ENCODE results near the gene HAPSTR1. TPM values are rescaled to one million over a fixed set of nuclear protein-coding genes. Genes with fewer than 3 reads are reported as not detected.
"Not testable (repeated sequence)": the region's sequence is repeated elsewhere in the genome, so short reads cannot be mapped to it uniquely, and the experiment has no call there.

HAPSTR1 gene
- total RNA-seq, 2 donors from 2014 or later, result 122 to 124 TPM

DNA sequence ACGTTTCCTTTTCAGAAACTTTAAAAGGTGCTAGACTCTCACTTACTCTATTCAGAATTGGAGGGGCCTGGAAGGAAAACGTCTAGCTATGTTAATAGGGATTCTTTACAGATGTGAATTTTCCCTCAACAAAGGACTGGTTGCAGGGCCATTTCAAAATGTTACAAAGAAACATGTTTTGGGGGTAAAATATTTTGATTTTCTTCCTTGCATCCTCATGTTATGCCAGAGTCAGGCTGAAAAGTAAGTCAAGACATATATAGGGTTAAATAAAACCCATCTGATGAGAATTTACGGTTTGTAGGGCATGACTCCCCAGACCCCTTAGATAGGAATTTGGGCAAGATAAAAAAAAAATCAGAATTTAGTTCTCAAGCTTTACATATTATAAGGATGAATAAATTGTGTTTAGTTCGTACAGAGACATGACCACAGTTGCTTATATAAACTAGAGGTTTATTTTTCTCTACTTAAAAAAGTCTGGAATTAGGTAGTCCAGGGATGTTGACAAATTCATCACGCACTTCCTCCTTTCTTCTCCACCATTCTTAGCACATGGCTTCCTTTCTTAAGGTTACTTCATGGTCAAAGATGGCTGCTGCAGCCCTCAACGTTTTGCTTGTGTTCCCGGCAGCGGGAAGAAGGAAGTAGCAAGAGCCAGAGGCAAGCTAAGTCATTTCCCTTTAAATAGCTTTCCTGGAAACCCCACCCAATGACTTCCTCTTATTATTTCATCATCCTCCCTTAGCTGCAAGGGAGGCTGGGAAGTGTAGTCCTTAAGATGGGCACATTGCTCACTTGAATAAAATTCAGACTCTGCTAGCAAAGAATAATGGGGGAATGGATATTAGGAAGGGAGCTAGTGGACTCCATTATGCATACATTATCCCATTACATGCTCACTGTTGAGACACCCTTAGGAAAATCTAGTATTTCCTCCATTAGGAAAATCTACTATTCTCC lies 12.7 kb upstream of the HAPSTR1 start:
- H3K27me3 Mint-ChIP-seq; DNase-seq; H3K4me1 Mint-ChIP-seq; H3K9me3 ChIP-seq (ENCODE audit: control insufficient read depth, low read length, poor library complexity, severe bottlenecking); H3K4me3 Mint-ChIP-seq; H3K36me3 Mint-ChIP-seq (ENCODE audit: low read depth): not testable (repeated sequence)
- ATAC-seq, result peak; percentile 91
- peak overlapping the region; percentile 22 for H3K27ac Mint-ChIP-seq

DNA sequence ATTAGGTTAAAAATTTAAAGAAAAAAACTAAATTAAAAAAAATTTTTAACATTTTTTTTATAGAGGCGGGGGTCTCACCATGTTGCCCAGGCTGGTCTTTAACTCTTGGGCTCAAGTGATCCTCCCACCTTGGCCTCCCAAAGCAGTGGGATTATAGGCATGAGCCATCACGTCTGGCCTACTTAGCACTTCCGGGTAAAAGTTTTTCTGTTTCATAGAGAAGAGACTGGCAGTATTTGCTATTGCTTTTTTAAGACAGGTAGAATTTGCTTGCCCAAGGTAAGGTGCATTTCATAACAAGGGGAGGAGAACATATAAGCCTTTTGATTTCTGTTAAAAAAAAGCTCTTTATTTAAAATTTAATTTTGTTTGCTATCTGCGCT lies 12.0 kb upstream of the HAPSTR1 start:
- no peak for DNase-seq
- H3K27me3 Mint-ChIP-seq, result peaks cover 9% of the 10 kb centered on the region
- peaks cover 2% of the 10 kb centered on the region for H3K4me1 Mint-ChIP-seq
- H3K9me3 ChIP-seq (ENCODE audit: control insufficient read depth, low read length, poor library complexity, severe bottlenecking), result no peaks in the 10 kb centered on the region
- H3K27ac Mint-ChIP-seq, result no peak overlapping the region
- H3K4me3 Mint-ChIP-seq, result no peak overlapping the region
- no peak for ATAC-seq
- peaks cover 2% of the 10 kb centered on the region for H3K36me3 Mint-ChIP-seq (ENCODE audit: low read depth)

DNA sequence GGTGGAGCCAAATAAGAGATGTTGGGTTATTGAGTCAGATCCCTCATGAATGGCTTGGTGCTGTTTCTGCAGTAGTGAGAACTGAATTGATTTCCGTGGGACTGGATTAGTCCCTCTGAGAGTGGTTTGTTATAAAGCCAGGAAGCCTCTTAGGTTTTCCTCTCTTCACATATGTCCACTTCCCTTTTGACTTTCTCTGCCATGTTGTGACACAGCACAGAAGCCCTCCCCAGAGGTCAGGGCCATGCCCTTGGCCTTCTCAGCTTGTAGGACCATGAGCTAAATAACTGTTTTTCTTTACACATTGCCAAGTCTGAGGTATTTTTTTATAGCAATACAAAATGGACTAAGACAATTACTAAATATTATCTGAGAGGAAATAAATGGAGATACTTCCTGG lies 10.3 kb upstream of the HAPSTR1 start:
- Mint-ChIP-seq H3K27me3 (no peaks in the 10 kb centered on the region), H3K27ac (no peak overlapping the region), H3K4me3 (no peak overlapping the region), H3K4me1 (peaks cover 2% of the 10 kb centered on the region), H3K36me3 (ENCODE audit: low read depth) (no peaks in the 10 kb centered on the region)
- DNase-seq (no peak), ATAC-seq (no peak)
- H3K9me3 ChIP-seq (ENCODE audit: control insufficient read depth, low read length, poor library complexity, severe bottlenecking), result no peaks in the 10 kb centered on the region

DNA sequence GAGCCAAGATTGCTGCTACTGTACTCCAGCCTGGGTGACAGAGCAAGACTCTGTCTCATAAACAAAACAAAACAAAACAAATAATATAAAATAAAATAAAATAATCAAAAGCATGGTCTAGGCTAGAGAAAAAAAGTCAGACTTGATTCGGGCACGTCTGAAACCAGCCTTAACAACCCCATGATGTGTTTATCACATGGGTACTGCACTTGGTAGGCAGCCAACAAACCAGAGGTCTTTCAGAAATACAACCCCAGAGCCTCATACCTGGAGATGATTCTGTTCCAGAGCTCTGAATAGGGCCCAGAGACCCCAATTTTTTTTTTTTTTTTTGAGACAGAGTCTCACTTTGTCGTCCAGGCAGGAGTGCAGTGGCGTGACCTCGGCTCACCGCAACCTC lies 9.6 kb upstream of the HAPSTR1 start:
- no peaks in the 10 kb centered on the region for H3K9me3 ChIP-seq (ENCODE audit: control insufficient read depth, low read length, poor library complexity, severe bottlenecking)
- H3K27ac Mint-ChIP-seq, result no peak overlapping the region
- no peaks in the 10 kb centered on the region for H3K4me1 Mint-ChIP-seq
- H3K27me3 Mint-ChIP-seq, result no peaks in the 10 kb centered on the region
- ATAC-seq (no peak), DNase-seq (no peak)
- no peaks in the 10 kb centered on the region for H3K36me3 Mint-ChIP-seq (ENCODE audit: low read depth)
- H3K4me3 Mint-ChIP-seq, result no peak overlapping the region

DNA sequence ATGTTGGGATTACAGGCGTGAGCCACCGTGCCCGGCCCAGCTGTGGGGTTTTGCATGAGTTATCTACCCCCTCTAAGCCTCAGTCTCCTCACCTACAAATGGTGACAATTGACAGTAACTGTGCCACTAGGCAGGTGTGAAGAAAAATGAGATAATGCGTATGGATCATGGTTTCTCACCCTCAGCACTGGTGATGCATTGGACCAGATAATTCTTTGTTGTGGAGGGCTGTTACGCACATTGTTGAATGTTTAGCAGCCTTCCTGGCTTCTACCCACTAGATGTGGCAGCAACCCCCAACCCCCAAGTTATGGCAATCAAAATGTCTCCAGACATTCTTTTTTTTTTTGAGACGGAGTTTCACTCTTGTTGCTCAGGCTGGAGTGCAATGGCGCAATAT lies 9.0 kb upstream of the HAPSTR1 start:
- DNase-seq (no peak), ATAC-seq (no peak)
- Mint-ChIP-seq H3K4me1 (no peaks in the 10 kb centered on the region), H3K27ac (no peak overlapping the region), H3K4me3 (no peak overlapping the region), H3K27me3 (no peaks in the 10 kb centered on the region), H3K36me3 (ENCODE audit: low read depth) (no peaks in the 10 kb centered on the region)
- no peaks in the 10 kb centered on the region for H3K9me3 ChIP-seq (ENCODE audit: control insufficient read depth, low read length, poor library complexity, severe bottlenecking)

DNA sequence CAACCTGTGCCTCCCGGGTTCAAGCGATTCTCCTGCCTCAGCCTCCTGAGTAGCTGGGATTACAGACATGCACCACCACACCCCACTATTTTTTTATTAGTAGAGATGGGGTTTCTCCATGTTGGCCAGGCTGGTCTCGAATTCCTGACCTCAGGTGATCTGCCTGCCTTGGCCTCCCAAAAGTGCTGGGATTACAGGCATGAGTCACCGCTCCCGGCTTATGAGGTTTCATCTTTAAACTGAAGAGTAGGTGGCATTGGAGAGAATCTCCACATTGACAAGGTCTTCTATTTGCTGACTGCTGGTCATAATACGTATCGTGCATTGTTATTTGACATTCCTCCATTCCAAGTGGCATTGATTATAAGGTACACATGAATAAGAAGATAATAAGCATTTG lies 3.7 kb upstream of the HAPSTR1 start:
- not testable (repeated sequence) for ATAC-seq; DNase-seq; H3K4me3 Mint-ChIP-seq; H3K27ac Mint-ChIP-seq; H3K9me3 ChIP-seq (ENCODE audit: control insufficient read depth, low read length, poor library complexity, severe bottlenecking); H3K36me3 Mint-ChIP-seq (ENCODE audit: low read depth); H3K27me3 Mint-ChIP-seq
- peaks cover 12% of the 10 kb centered on the region for H3K4me1 Mint-ChIP-seq

DNA sequence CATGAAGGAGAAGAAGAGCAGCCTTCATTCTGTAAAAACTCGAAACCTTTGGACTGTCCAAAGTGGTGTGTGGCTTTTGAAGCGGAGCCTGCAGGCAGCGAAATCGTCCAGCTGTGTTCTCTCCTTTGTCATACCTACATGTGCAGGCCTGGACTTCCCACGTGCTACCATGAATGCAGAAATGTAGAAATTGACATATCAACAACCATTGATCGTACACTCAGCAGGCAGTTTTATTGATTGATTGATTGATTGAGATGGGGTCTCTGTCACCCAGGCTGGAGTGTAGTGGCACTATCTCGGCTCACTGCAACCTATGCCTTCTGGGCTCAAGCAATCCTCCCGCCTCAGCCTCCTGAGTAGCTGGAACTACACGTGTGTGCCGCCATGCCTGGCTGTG lies 2.6 kb upstream of the HAPSTR1 start:
- H3K4me3 Mint-ChIP-seq, result no peak overlapping the region
- ATAC-seq, result no peak
- H3K36me3 Mint-ChIP-seq (ENCODE audit: low read depth), result peaks cover 11% of the 10 kb centered on the region

DNA sequence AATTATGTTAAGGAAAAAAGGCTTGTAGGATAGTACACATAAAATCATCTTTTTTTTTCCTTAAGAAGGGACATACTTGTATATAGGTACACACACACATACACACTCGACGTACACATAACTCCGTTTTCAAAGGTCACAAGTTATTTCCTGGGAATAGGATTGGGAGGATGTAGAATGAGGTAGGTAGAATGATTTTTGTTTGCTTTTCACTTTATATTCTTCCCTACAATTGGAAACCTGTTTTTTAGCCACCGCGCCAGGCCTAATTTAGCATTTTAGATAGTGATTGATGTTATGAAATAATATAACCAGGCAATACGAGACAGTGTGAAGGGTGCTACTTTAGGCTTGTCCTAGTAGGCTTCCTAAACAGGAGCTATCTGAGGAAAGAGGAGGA lies 1.8 kb upstream of the HAPSTR1 start:
- H3K4me3 Mint-ChIP-seq, result peak overlapping the region; percentile 86
- H3K36me3 Mint-ChIP-seq (ENCODE audit: low read depth), result peaks cover 11% of the 10 kb centered on the region
- no peak for DNase-seq
- H3K9me3 ChIP-seq (ENCODE audit: control insufficient read depth, low read length, poor library complexity, severe bottlenecking), result no peaks in the 10 kb centered on the region
- no peak for ATAC-seq
- H3K4me1 Mint-ChIP-seq, result peaks cover 29% of the 10 kb centered on the region
- H3K27me3 Mint-ChIP-seq, result no peaks in the 10 kb centered on the region
- peak overlapping the region; percentile 89 for H3K27ac Mint-ChIP-seq

More for the DNA sequence above, 2.6 kb upstream of the HAPSTR1 start:
- H3K9me3 ChIP-seq (ENCODE audit: control insufficient read depth, low read length, poor library complexity, severe bottlenecking), result no peaks in the 10 kb centered on the region
- H3K4me1 Mint-ChIP-seq, result peaks cover 23% of the 10 kb centered on the region
- no peaks in the 10 kb centered on the region for H3K27me3 Mint-ChIP-seq
- DNase-seq, result no peak
- H3K27ac Mint-ChIP-seq, result peak overlapping the region; percentile 89

DNA sequence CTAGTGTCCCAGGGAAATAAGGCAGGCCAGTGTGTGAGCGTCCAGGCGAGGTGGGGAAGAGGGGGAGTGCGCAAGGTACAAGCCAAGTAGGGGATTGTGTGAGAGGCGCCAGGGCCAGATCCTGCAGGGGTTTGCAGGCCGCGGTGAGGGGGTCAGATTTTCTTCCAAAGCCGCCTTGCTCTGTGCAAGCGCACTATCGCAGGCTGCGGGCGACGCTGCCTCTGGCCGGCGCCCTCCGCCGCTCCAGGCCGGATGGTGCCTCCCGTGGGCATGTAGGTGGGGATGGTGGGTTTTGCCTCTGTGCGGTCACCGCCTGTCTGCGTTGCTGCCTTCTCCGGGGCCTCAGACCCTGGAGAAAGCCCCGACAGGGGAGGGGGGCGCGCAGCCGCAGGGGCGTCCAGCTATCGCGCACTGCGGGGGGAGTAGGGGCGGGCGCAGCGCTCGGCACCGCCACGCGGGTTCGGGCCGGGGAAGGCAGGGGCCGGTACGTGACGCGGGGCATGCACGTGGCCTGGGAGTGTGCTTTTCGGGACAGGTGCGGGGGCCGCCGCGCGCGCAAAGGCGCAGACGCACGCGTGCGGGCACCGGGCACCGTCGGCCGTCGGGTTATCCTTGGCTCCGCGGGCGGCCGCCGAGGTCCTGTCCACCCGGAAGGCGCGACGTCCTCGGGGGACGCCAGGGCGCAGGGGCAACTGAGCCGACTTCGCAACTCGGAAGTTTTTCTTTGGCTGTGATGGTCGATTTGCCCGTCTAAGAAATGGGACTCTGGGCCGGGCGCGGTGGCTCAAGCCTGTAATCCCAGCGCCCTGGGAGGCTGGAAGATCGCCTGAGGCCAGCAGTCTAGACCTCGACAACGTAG lies 1.1 kb upstream of the HAPSTR1 start:
- Mint-ChIP-seq H3K27ac (peak overlapping the region; percentile 89), H3K4me1 (peaks cover 32% of the 10 kb centered on the region), H3K4me3 (peak overlapping the region; percentile 91), H3K27me3 (no peaks in the 10 kb centered on the region), H3K36me3 (ENCODE audit: low read depth) (peaks cover 11% of the 10 kb centered on the region)
- H3K9me3 ChIP-seq (ENCODE audit: control insufficient read depth, low read length, poor library complexity, severe bottlenecking), result no peaks in the 10 kb centered on the region
- ATAC-seq, result no peak
- peak; percentile 16 to 35 (median 31) for DNase-seq

DNA sequence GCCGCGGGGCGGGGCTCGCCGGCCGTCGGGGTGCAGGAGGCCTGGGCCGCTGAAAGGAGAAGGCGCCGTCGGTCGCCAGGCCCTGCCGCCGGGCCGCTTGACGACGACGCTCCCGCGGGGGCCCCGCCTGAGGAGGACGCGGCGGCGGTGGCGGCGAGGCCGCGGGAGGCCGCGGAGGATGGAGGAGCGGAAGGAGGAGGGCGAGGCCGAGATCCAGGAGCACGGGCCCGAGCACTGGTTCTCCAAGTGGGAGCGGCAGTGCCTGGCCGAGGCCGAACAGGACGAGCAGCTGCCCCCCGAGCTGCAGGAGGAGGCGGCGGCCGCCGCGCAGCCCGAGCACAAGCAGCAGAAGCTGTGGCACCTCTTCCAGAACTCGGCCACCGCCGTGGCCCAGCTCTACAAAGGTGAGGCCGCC lies 430 bp downstream of the HAPSTR1 start:
- peaks cover 41% of the 10 kb centered on the region for H3K4me1 Mint-ChIP-seq
- peaks cover 14% of the 10 kb centered on the region for H3K36me3 Mint-ChIP-seq (ENCODE audit: low read depth)
- peak overlapping the region; percentile 91 for H3K4me3 Mint-ChIP-seq
- H3K27me3 Mint-ChIP-seq, result no peaks in the 10 kb centered on the region
- peak in 2 of 3 donors; percentile 32 to 37 for DNase-seq
- H3K27ac Mint-ChIP-seq, result peak overlapping the region; percentile 89
- H3K9me3 ChIP-seq (ENCODE audit: control insufficient read depth, low read length, poor library complexity, severe bottlenecking), result no peaks in the 10 kb centered on the region
- ATAC-seq, result peak; percentile 17

DNA sequence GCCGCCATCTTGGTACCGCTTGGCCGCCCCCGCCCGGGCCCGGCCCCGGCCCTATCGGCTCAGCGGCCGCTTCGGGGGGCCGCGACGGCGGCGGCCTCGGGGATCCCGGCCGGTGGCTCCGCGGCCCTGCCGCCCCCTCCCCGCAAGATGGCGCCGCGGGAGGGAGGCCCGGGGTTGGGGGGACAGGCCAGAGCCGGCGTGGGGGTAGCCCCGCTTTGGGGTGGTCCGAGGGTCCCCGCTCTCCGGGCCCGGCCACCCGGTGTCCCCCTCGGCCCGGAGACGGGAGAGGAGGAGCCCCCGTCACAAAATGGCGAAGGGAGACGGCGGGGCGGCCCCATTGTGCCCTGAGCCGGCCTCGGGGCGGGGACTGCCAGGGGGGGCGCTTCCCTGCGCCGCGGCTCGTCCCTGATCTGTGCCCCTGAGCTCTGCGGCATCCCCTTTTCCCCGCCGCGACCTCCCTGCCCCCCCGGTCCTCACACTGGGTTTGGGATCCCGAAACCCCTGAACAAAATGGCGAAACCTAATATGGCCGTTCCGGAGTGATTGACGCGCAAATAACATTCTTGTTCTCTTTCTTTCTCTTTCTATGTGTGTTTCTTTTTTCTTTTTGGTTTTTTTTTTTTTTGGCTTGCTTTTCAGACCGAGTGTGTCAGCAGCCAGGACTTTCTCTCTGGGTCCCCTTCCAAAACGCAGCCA lies 986 bp downstream of the HAPSTR1 start:
- Mint-ChIP-seq H3K27ac (peak overlapping the region; percentile 99), H3K36me3 (ENCODE audit: low read depth) (peaks cover 14% of the 10 kb centered on the region), H3K4me1 (peaks cover 41% of the 10 kb centered on the region), H3K4me3 (peak overlapping the region; percentile 99), H3K27me3 (no peaks in the 10 kb centered on the region)
- DNase-seq, result peak; percentile 37 to 60 (median 49)
- no peaks in the 10 kb centered on the region for H3K9me3 ChIP-seq (ENCODE audit: control insufficient read depth, low read length, poor library complexity, severe bottlenecking)
- ATAC-seq, result no peak

DNA sequence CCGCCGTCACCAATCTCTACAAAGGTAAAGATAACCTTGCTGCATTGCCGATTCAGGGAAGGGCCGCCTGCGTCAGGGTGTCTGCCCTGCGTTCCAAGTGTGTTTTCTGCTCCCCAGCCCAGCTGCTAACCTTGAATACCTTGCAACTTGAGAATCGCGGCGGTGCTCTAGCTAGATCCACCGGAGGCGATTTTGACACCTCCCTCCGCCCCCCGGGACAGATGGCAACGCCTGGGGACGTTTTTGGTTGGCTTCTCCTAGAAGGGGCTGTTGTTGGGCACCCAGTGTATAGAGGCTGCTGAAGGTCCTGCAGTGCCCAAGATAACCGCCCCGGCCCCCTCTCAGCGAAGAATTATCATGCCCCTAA lies 1.5 kb downstream of the HAPSTR1 start:
- DNase-seq (no peak), ATAC-seq (no peak)
- no peaks in the 10 kb centered on the region for H3K27me3 Mint-ChIP-seq
- H3K36me3 Mint-ChIP-seq (ENCODE audit: low read depth), result peaks cover 14% of the 10 kb centered on the region
- peak overlapping the region; percentile 99 for H3K4me3 Mint-ChIP-seq
- H3K4me1 Mint-ChIP-seq, result peaks cover 46% of the 10 kb centered on the region
- no peaks in the 10 kb centered on the region for H3K9me3 ChIP-seq (ENCODE audit: control insufficient read depth, low read length, poor library complexity, severe bottlenecking)
- H3K27ac Mint-ChIP-seq, result peak overlapping the region; percentile 99
